Gastrocnemius medialis (tissue), 4 donors: ENCODE results near the gene RAI1. TPM values are rescaled to one million over a fixed set of nuclear protein-coding genes. Genes with fewer than 3 reads are reported as not detected.

Experiments used
- ATAC-seq, 2 donors: fragments of 150-250 bp; one replicate each; pipeline ENCODE4 v1.9.1; 2016
- DNase-seq, 2 donors: peaks; one replicate each; pipeline ENCODE4 v3.0.0-alpha.2; 2019
- H3K27ac ChIP-seq, 4 donors: fragments of 200-600 bp; sonication (generic); 1 replicate in 1 of 4; 2 replicates in 3 of 4; pipeline ENCODE4 v1.5.1; 2016 to 2018; ENCODE audit warnings: mild to moderate bottlenecking in 2 of 4, moderate library complexity in 1 of 4
- H3K27me3 ChIP-seq, 3 donors: fragments of 200-600 bp; sonication (generic) in 2 of 3; 1 replicate in 1 of 3; 2 replicates in 2 of 3; pipeline versions ENCODE4 v1.5.1 to v1.6.0; 2016 to 2019; ENCODE audit warnings: mild to moderate bottlenecking in 1 of 3, moderate library complexity in 1 of 3
- H3K36me3 ChIP-seq, 2 donors: fragments of 200-600 bp; sonication (generic) in 1 of 2; one replicate each; pipeline ENCODE4 v1.5.1; 2017 to 2018
- H3K4me1 ChIP-seq, 2 donors: fragments of 200-600 bp; sonication (generic) in 1 of 2; one replicate each; pipeline ENCODE4 v1.5.1; 2016 to 2017; ENCODE audit warnings: mild to moderate bottlenecking in 2 of 2
- H3K4me3 ChIP-seq, 4 donors: fragments of 200-600 bp; sonication (generic) in 3 of 4; 1 replicate in 1 of 4; 2 replicates in 3 of 4; pipeline ENCODE4 v1.5.1; 2016 to 2019; ENCODE audit warnings: mild to moderate bottlenecking in 2 of 4
- H3K9me3 ChIP-seq, 3 donors: fragments of 200-600 bp; sonication (generic) in 2 of 3; 1 replicate in 1 of 3; 2 replicates in 2 of 3; pipeline ENCODE4 v1.5.1; 2016 to 2019
- POLR2A ChIP-seq, 2 donors: fragments of 450-650 bp; IDR thresholded peaks; one replicate each; pipeline ENCODE4 v1.6.1; 2017; ENCODE audit warnings: antibody characterized with exemption in 2 of 2, mild to moderate bottlenecking in 2 of 2, moderate library complexity in 2 of 2
- in situ Hi-C, 4 donors: fragments of 200-750 bp; cut with MboI; loops; one replicate each; pipeline versions ENCODE4 v1.15.0 to v1.8.0; 2017; ENCODE audit warnings: low sequenced_read_pairs in 4 of 4
- intact Hi-C: fragments of 100-400 bp; cut with DNase I; formaldehyde crosslinking; loops from one replicate; pipeline ENCODE4 v1.15.1; 2023; ENCODE audit warnings: low total_unique reads
- total RNA-seq, 4 donors: library from RNA; depleted of rRNA; stranded (reverse); fragments of >200 nt; gene quantifications; one replicate each; pipeline versions ENCODE4 v1.1.0 to v1.2.3, GENCODE V29; 2016
- TF ChIP-seq, protein P1 (sequence below), 5 experiments: fragments of 450-650 bp in 3 of 5; fragments of 200-600 bp in 2 of 5; sonication (generic) in 2 of 5; IDR thresholded peaks in 4 of 5; conservative IDR thresholded peaks in 1 of 5; 1 replicate in 4 of 5; 2 replicates in 1 of 5; pipeline ENCODE4 v1.5.1; 2016 to 2019; ENCODE audit warnings: antibody characterized with exemption in 5 of 5, mild to moderate bottlenecking in 3 of 5, moderate library complexity in 3 of 5

The RAI1 gene
- total RNA-seq, 4 donors from 2014 or later = 2.1 to 6.7 (median 4.3) TPM

- ATAC-seq (no peak), DNase-seq (no peak)
- in situ Hi-C loops = loop anchor here in 1 of 4 donors (25.0 kb wide), 1 partner anchor 103 kb away; the partner anchor contains the start of gene RAI1
- H3K4me3 ChIP-seq = no peak overlapping the region
- no peak for TF ChIP-seq POLR2A (IDR thresholded peaks at IDR 0.05)
- TF ChIP-seq, protein P1, sequence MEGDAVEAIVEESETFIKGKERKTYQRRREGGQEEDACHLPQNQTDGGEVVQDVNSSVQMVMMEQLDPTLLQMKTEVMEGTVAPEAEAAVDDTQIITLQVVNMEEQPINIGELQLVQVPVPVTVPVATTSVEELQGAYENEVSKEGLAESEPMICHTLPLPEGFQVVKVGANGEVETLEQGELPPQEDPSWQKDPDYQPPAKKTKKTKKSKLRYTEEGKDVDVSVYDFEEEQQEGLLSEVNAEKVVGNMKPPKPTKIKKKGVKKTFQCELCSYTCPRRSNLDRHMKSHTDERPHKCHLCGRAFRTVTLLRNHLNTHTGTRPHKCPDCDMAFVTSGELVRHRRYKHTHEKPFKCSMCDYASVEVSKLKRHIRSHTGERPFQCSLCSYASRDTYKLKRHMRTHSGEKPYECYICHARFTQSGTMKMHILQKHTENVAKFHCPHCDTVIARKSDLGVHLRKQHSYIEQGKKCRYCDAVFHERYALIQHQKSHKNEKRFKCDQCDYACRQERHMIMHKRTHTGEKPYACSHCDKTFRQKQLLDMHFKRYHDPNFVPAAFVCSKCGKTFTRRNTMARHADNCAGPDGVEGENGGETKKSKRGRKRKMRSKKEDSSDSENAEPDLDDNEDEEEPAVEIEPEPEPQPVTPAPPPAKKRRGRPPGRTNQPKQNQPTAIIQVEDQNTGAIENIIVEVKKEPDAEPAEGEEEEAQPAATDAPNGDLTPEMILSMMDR (IDR thresholded peaks at IDR 0.05 in 4 of 5, conservative IDR thresholded peaks at IDR 0.05 in 1 of 5) = no peak
- H3K4me1 ChIP-seq = peaks cover 30 to 50% of the 10 kb centered on the region in 2 donors
- H3K27ac ChIP-seq = no peak overlapping the region
- H3K9me3 ChIP-seq = no peaks in the 10 kb centered on the region
- intact Hi-C loops = no loop called here
- H3K36me3 ChIP-seq = no peaks in the 10 kb centered on the region
- H3K27me3 ChIP-seq = no peaks in the 10 kb centered on the region
Observed at GRCh38 chr17:17789828-17790636, 108.8 kb downstream of the RAI1 start.

- Histone ChIP-seq H3K27ac (no peak overlapping the region), H3K36me3 (no peaks in the 10 kb centered on the region), H3K9me3 (no peaks in the 10 kb centered on the region), H3K4me3 (no peak overlapping the region), H3K27me3 (no peaks in the 10 kb centered on the region), H3K4me1 (peaks cover 27 to 42% of the 10 kb centered on the region in 2 donors)
- in situ Hi-C loops (loop anchor here in 1 of 4 donors (25.0 kb wide), 1 partner anchor 104 kb away; the partner anchor contains the start of gene RAI1), intact Hi-C loops (no loop called here)
- ATAC-seq (no peak), DNase-seq (no peak)
- TF ChIP-seq, protein P1 (IDR thresholded peaks at IDR 0.05 in 4 of 5, conservative IDR thresholded peaks at IDR 0.05 in 1 of 5) = no peak
Observed at GRCh38 chr17:17790637-17791464, 109.6 kb downstream of the RAI1 start.

DNA sequence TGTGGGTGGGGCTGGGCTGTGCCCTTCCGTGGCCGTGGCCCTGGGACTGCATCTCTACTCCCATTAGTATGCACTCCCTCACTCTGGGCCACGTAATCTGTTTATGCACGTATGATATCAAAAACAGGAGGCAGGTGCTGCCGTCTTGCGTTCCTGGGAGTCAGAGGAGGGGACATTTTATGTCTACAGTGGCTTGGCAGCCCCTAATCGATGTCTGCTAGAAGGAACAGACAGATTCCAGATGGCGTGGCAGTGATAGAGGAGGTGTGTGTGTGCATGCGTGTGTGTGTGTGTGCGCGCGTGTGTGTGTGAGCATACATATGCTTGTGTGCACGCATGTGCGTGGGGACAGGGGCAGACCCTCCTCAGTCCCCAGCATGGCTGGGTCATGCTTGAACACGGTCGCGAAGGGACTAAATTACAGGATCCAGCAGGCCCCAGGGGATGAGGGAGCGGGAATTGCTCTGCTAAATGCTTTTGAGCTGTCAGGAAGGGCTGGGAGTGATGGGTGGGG, 110.8 kb downstream of the RAI1 start:
- in situ Hi-C loops = loop anchor here in 1 of 4 donors (25.0 kb wide), 1 partner anchor 105 kb away; the partner anchor contains the start of gene RAI1
- DNase-seq (no peak), ATAC-seq (no peak)
- H3K27me3 ChIP-seq = no peaks in the 10 kb centered on the region
- H3K36me3 ChIP-seq = no peaks in the 10 kb centered on the region
- no peak overlapping the region for H3K27ac ChIP-seq
- TF ChIP-seq, protein P1 (IDR thresholded peaks at IDR 0.05 in 4 of 5, conservative IDR thresholded peaks at IDR 0.05 in 1 of 5) = no peak
- TF ChIP-seq POLR2A (IDR thresholded peaks at IDR 0.05) = no peak
- no peaks in the 10 kb centered on the region for H3K9me3 ChIP-seq
- no peak overlapping the region for H3K4me3 ChIP-seq
- H3K4me1 ChIP-seq = peaks cover 22 to 36% of the 10 kb centered on the region in 2 donors
- intact Hi-C loops = no loop called here

DNA sequence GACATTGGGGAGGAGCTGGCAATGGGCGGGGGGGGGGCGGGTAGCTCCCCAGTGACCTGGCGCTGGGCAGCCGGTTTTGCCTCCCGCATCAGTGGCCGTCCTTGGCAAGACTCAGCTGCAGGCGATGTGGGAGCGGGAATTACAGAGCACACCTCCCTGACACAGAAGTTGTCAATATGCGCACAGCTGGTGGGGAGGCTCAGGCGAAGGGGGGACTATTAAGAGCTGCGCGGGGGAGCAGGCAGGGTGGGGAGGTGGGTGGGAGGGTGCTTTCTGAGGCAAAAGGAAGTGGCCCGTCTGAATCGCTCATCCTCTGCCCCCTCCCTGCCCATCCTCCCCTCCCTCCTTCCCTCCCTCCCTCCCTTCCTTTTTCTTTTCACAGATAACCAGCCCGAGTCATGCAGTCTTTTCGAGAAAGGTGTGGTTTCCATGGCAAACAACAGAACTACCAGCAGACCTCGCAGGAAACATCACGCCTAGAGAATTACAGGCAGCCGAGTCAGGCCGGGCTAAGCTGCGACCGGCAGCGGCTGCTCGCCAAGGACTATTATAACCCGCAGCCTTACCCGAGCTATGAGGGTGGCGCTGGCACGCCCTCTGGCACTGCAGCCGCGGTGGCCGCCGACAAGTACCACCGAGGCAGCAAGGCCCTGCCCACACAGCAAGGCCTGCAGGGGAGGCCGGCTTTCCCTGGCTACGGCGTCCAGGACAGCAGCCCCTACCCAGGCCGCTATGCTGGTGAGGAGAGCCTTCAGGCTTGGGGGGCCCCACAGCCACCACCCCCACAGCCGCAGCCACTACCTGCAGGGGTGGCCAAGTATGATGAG, 111.5 kb downstream of the RAI1 start:
- in situ Hi-C loops (loop anchor here in 1 of 4 donors (25.0 kb wide), 1 partner anchor 105 kb away; the partner anchor contains the start of gene RAI1), intact Hi-C loops (no loop called here)
- no peaks in the 10 kb centered on the region for H3K36me3 ChIP-seq
- peak overlapping the region in 1 of 4 donors; percentile 9 for H3K4me3 ChIP-seq
- DNase-seq (no peak), ATAC-seq (peak in 1 of 2 donors; percentile 16)
- H3K27ac ChIP-seq = no peak overlapping the region
- no peaks in the 10 kb centered on the region for H3K9me3 ChIP-seq
- no peak for TF ChIP-seq POLR2A (IDR thresholded peaks at IDR 0.05)
- TF ChIP-seq, protein P1 (IDR thresholded peaks at IDR 0.05 in 4 of 5, conservative IDR thresholded peaks at IDR 0.05 in 1 of 5) = no peak
- H3K27me3 ChIP-seq = no peaks in the 10 kb centered on the region
- H3K4me1 ChIP-seq = peaks cover 24 to 36% of the 10 kb centered on the region in 2 donors
